Coronary artery (tissue), 2 donors: ENCODE measurements around the gene NUDCD2.

Experiments
- DNase-seq: peaks from one replicate; pipeline ENCODE4 v3.0.0-alpha.2; 2017; ENCODE audit warnings: low spot score
- H3K27ac ChIP-seq, 2 donors: fragments of 200-600 bp; sonication (generic); one replicate each; pipeline ENCODE4 v1.5.1; 2016 to 2019
- H3K4me3 ChIP-seq: fragments of 200-600 bp; sonication (generic); 2 replicates; pipeline ENCODE4 v1.5.1; 2016; ENCODE audit warnings: mild to moderate bottlenecking, moderate library complexity
- TF ChIP-seq, protein P1 (sequence below): fragments of 200-600 bp; sonication (generic); IDR thresholded peaks from one replicate; pipeline ENCODE4 v1.5.1; 2019; ENCODE audit warnings: antibody characterized with exemption

Gene NUDCD2

GRCh38 chr5:163505049-163505367 lies 45.1 kb upstream of the NUDCD2 start:
- Histone ChIP-seq H3K4me3 (peak overlapping the region; percentile 75), H3K27ac (peak overlapping the region; percentile 94 to 98)
- no peak for DNase-seq
- TF ChIP-seq, protein P1, sequence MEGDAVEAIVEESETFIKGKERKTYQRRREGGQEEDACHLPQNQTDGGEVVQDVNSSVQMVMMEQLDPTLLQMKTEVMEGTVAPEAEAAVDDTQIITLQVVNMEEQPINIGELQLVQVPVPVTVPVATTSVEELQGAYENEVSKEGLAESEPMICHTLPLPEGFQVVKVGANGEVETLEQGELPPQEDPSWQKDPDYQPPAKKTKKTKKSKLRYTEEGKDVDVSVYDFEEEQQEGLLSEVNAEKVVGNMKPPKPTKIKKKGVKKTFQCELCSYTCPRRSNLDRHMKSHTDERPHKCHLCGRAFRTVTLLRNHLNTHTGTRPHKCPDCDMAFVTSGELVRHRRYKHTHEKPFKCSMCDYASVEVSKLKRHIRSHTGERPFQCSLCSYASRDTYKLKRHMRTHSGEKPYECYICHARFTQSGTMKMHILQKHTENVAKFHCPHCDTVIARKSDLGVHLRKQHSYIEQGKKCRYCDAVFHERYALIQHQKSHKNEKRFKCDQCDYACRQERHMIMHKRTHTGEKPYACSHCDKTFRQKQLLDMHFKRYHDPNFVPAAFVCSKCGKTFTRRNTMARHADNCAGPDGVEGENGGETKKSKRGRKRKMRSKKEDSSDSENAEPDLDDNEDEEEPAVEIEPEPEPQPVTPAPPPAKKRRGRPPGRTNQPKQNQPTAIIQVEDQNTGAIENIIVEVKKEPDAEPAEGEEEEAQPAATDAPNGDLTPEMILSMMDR: no peak

DNA sequence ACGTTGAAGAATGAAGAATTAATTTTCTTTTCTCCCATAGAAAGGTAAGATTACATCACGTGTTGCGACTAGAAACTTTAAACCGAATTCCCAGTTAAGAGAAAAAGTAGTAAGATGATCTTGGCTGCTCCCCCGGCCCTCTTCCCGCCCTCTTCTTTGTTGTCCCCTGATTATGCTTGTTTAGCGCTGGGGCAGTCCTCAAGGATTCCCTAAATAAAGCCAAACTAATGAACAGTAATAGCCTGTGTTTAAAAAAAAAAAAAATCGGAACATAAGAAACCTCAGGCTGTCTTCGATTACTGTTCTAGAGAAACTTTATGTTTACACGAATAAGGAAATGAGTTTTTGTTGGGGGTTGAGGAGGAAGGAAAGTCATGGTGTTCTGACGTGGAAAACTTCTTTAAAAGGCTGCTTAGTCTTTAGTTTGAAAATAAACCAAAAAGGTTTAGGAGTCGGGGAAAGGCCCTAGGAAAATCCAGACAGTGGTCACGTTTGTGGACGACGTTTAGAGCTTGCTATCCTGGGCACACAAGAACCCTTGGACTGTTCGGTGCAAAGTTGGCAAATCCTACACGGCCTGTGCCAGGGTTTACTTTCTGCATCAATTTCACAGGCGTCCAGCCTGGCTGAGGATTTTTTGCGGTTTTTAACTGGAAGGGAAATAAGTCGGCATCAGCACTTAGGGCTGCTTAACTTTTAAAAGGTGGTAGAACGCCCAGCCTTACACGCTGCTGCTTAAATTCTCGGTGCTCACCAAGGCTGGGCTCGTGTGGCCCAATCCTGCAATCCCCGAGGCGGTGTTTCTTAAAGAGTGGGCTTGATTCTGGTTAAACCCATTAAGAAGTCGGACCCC lies 44.4 kb upstream of the NUDCD2 start:
- no peak for DNase-seq
- TF ChIP-seq, protein P1: no peak
- H3K4me3 ChIP-seq: peak overlapping the region; percentile 75
- peak overlapping the region; percentile 94 to 98 for H3K27ac ChIP-seq

DNA sequence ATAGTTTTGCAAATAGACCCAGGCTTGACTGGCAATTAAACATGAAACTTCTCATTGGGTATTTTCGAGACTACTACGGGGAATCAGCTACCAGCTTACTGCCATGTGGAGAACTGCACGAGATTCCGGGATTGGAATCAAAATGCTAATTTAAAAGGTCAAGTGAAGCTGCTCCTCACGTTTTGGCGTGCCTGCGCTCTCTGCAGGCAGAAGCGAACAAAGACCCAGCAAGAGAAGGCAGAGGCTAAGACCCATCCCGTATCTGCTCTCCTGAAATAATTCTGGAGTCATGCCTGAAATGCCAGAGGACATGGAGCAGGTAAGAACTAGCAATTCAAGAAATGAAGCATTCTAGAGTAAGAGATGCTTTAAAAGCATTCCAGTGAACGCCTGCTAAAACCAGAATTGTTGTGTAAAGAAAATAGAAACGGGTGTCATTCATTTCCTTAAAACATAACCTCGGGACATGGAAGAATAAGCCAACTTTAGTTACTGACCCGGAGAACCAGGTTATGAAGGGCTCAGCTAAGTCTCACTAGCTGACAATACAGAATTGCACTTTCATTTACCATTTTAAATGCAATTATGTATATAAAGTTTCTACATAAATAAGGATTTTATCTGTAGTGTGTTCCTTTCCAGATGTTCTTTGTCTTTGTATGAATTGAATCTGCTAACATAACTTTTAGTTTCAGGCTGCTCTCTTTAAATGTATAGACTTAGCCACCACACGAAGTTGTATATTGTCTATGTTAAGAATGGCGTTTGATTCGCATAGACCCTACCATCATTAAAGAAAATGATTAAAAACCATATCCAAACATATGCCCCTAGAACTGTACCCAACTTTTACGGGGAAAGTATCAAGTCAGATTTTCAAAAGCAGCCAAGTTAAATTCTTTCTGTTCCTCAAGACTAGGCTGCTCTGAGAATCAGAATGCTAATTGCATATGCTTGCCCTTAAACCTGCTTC lies 43.5 kb upstream of the NUDCD2 start:
- H3K4me3 ChIP-seq: peak overlapping the region; percentile 75
- DNase-seq: no peak
- H3K27ac ChIP-seq: peak overlapping the region; percentile 94 to 98
- TF ChIP-seq, protein P1: no peak

- Histone ChIP-seq H3K4me3 (peak overlapping the region; percentile 75), H3K27ac (peak overlapping the region; percentile 94 to 98)
- TF ChIP-seq, protein P1: no peak
- DNase-seq: no peak
These were observed 42.6 kb upstream of the NUDCD2 start for GRCh38 chr5:163502521-163502920.

DNA sequence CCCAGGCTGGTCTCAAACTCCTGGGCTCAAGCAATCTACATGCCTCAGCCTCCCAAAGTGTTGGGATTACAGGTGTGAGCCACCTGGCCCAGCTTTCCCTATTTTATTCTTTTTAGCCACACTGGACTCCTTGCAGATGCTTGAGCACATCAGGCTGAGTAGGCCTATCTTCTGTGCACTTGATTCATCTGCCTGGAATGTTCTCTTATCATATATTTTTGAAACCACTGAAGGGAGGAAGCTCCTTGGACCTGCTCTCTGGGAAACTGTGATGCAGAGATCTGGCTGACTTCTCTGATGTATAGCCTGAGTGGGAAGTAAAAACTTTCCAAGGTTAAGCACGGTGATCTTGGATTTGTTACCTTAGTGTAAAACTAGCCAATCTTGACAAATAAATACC lies 39.0 kb upstream of the NUDCD2 start:
- Histone ChIP-seq H3K27ac (no peak overlapping the region), H3K4me3 (no peak overlapping the region)
- DNase-seq: no peak
- TF ChIP-seq, protein P1: no peak

GRCh38 chr5:163497315-163497714 lies 37.4 kb upstream of the NUDCD2 start:
- DNase-seq: no peak
- TF ChIP-seq, protein P1: no peak
- H3K27ac ChIP-seq: no peak overlapping the region
- no peak overlapping the region for H3K4me3 ChIP-seq
